IMR-90 (cell line): ENCODE data around the gene GNAI3. TPM values are rescaled to one million over a fixed set of nuclear protein-coding genes. Genes with fewer than 3 reads are reported as not detected.
A peak's percentile ranks its signal among the peaks of the same experiment; 100 is the strongest.

Experiments used
- ATAC-seq: fragments of 200-7000 bp; cut with Tn5 transposase; 2 replicates; pipeline ENCODE4 v1.9.1; 2020; ENCODE audit warnings: low read depth, mild to moderate bottlenecking, moderate library complexity
- BruUV-seq: library from RNA; stranded (reverse); fragments of 400-500 nt; replicated peaks from 2 replicates; lab custom pipeline; 2021; lab: Mats Ljungman, UMichigan
- CTCF ChIA-PET: fragments of 300-600 bp; formaldehyde crosslinking; extraction: SDS; loops from one replicate; lab custom pipeline; 2021; ENCODE audit warnings: antibody characterized with exemption; lab: Yijun Ruan, JAX
- POLR2A ChIA-PET: fragments of 300-600 bp; sonication (Branson Sonifier 250); formaldehyde crosslinking; loops from one replicate; lab custom pipeline; 2022; ENCODE audit warnings: antibody characterized with exemption; ENCODE audit not compliant: unreplicated experiment; lab: Charles Lee
- DNase-seq: peaks from one replicate; pipeline ENCODE4 v3.0.0; 2013
- H2AFZ ChIP-seq: replicated peaks from 2 replicates; pipeline ENCODE3; 2013; ENCODE audit warnings: low read length, mild to moderate bottlenecking; ENCODE audit not compliant: poor library complexity
- H2AK5ac ChIP-seq: 2 replicates; pipeline ENCODE4 v1.6.1; 2013; ENCODE audit warnings: low read depth, low read length, inconsistent platforms
- H2AK9ac ChIP-seq: replicated peaks from 2 replicates; pipeline ENCODE3; 2013; ENCODE audit warnings: mild to moderate bottlenecking, low read depth, low read length, moderate library complexity; ENCODE audit not compliant: poor library complexity
- H2BK120ac ChIP-seq: 2 replicates; pipeline ENCODE4 v1.6.1; 2013; ENCODE audit warnings: low read depth, low read length, inconsistent platforms
- H2BK15ac ChIP-seq: 3 replicates; pipeline ENCODE4 v1.6.1; 2013; ENCODE audit warnings: low read depth, low read length, inconsistent platforms
- H2BK20ac ChIP-seq: 2 replicates; pipeline ENCODE4 v1.6.1; 2013; ENCODE audit warnings: low read depth, mild to moderate bottlenecking, inconsistent platforms, low read length, moderate library complexity
- H2BK5ac ChIP-seq: 2 replicates; pipeline ENCODE4 v1.6.1; 2013; ENCODE audit warnings: mild to moderate bottlenecking, low read depth, low read length, inconsistent platforms; ENCODE audit not compliant: poor library complexity, severe bottlenecking
- H3K14ac ChIP-seq: replicated peaks from 2 replicates; pipeline ENCODE4 v1.6.1; 2013; ENCODE audit warnings: low read depth, low read length, inconsistent platforms
- H3K18ac ChIP-seq: 2 replicates; pipeline ENCODE4 v1.6.1; 2013; ENCODE audit warnings: low read depth, low read length, control low read depth
- H3K23ac ChIP-seq: 2 replicates; pipeline ENCODE4 v1.6.1; 2013; ENCODE audit warnings: low read depth, low read length, inconsistent platforms
- H3K27ac ChIP-seq: 2 replicates; pipeline ENCODE4 v1.5.1; 2013; ENCODE audit warnings: mild to moderate bottlenecking, control low read depth, low read length; ENCODE audit not compliant: insufficient read depth
- H3K27me3 ChIP-seq: 2 replicates; pipeline ENCODE4 v1.6.1; 2013; ENCODE audit warnings: low read length; ENCODE audit not compliant: control insufficient read depth, insufficient read depth
- H3K36me3 ChIP-seq: 2 replicates; pipeline ENCODE4 v1.6.1; 2013; ENCODE audit warnings: low read length, mixed read lengths; ENCODE audit not compliant: control insufficient read depth, insufficient read depth
- H3K4ac ChIP-seq: 2 replicates; pipeline ENCODE4 v1.6.1; 2013; ENCODE audit warnings: low read depth, low read length, inconsistent platforms
- H3K4me1 ChIP-seq: 2 replicates; pipeline ENCODE4 v1.6.1; 2013; ENCODE audit warnings: low read length, mixed read lengths; ENCODE audit not compliant: control insufficient read depth, insufficient read depth
- H3K4me2 ChIP-seq: 2 replicates; pipeline ENCODE4 v1.6.1; 2013; ENCODE audit warnings: low read depth, mild to moderate bottlenecking, control low read depth, low read length, moderate library complexity
- H3K4me3 ChIP-seq: 2 replicates; pipeline ENCODE4 v1.5.1; 2013; ENCODE audit warnings: low read depth, mild to moderate bottlenecking, control low read depth, low read length, moderate library complexity; ENCODE audit not compliant: insufficient read depth
- H3K56ac ChIP-seq: 2 replicates; pipeline ENCODE4 v1.6.1; 2013; ENCODE audit warnings: low read length, inconsistent platforms; ENCODE audit not compliant: insufficient read depth; ENCODE audit errors: extremely low read depth
- H3K79me1 ChIP-seq, 2 experiments: 2 replicates each; pipeline ENCODE4 v1.6.1; 2013; ENCODE audit warnings: low read length in 2 of 2, inconsistent platforms in 1 of 2, low read depth in 1 of 2
- H3K9ac ChIP-seq: 2 replicates; pipeline ENCODE4 v1.6.1; 2013; ENCODE audit warnings: low read depth, low read length, control low read depth
- H3K9me1 ChIP-seq: 2 replicates; pipeline ENCODE4 v1.6.1; 2013; ENCODE audit warnings: low read length, inconsistent platforms; ENCODE audit not compliant: insufficient read depth
- H3K9me3 ChIP-seq: 2 replicates; pipeline ENCODE4 v1.6.1; 2013; ENCODE audit warnings: low read length; ENCODE audit not compliant: control insufficient read depth, insufficient read depth
- H4K20me1 ChIP-seq: 2 replicates; pipeline ENCODE4 v1.6.1; 2013; ENCODE audit warnings: low read length, inconsistent platforms; ENCODE audit not compliant: insufficient read depth
- H4K5ac ChIP-seq: 2 replicates; pipeline ENCODE4 v1.6.1; 2013; ENCODE audit warnings: mild to moderate bottlenecking, low read depth, low read length, control low read depth
- H4K8ac ChIP-seq, 2 experiments: 2 replicates each; pipeline ENCODE4 v1.6.1; 2013; ENCODE audit warnings: low read depth in 2 of 2, low read length in 2 of 2, control low read depth in 1 of 2, inconsistent platforms in 1 of 2
- H4K91ac ChIP-seq: 2 replicates; pipeline ENCODE4 v1.6.1; 2013; ENCODE audit warnings: low read depth, low read length, inconsistent platforms; ENCODE audit not compliant: insufficient read depth
- CTCF ChIP-seq: conservative IDR thresholded peaks from 2 replicates; pipeline ENCODE4 v1.5.1; 2012; ENCODE audit warnings: mild to moderate bottlenecking, low read depth, low read length, improper control_type of control experiment
- MAZ ChIP-seq: IDR thresholded peaks from 2 replicates; pipeline ENCODE4 v1.6.1; 2012; ENCODE audit warnings: low read depth, mild to moderate bottlenecking, low read length, improper control_type of control experiment, moderate library complexity, borderline replicate concordance
- WGBS, 2 experiments: methylation state at CpG; one replicate each; pipeline versions ENCODE4 v1.1.5 to v1.1.7; 2013; ENCODE audit warnings: missing lambda C conversion rate in 2 of 2; ENCODE audit not compliant: insufficient read length in 1 of 2; ENCODE audit errors: extremely low coverage in 2 of 2; 5-methylcytosine and 5-hydroxymethylcytosine counted together
- dilution Hi-C: fragments of 300-500 bp; cut with HindIII; formaldehyde crosslinking; loops from one replicate; pipeline ENCODE4 v1.14.3; 2018; ENCODE audit warnings: low sequenced_read_pairs; ENCODE audit not compliant: unreplicated experiment
- in situ Hi-C: fragments of 300-500 bp; cut with MboI; formaldehyde crosslinking; loops from 3 replicates; pipeline ENCODE4 v1.14.3; 2019; ENCODE audit warnings: low sequenced_read_pairs, inconsistent platforms, mixed read lengths
- intact Hi-C: fragments of 100-400 bp; cut with micrococcal nuclease; formaldehyde crosslinking; loops from 2 replicates; pipeline ENCODE4 v1.10.0; 2022
- polyA plus RNA-seq, 3 experiments: library from polyadenylated mRNA; depleted of rRNA; stranded (reverse); fragments of >200 nt; gene quantifications; 2 replicates each; pipeline ENCODE4 v1.2.3, GENCODE V29; 2012; ENCODE audit warnings: low replicate concordance in 1 of 3
- total RNA-seq: library from RNA; depleted of rRNA; stranded (reverse); fragments of >200 nt; gene quantifications from 2 replicates; pipeline ENCODE4 v1.2.3, GENCODE V29; 2012

The GNAI3 gene
- total and polyA plus RNA-seq, 2 of the 4 experiments (the other 2 are of a cell fraction), result 5.9 to 14.9 TPM

GRCh38 chr1:109655615-109656519, 107.5 kb downstream of the GNAI3 start, which contains the start of gene GSTM4:
Gene GSTM4, plus strand, starts transcription at chr1:109656099. Its CDS starts 291 bp downstream, at chr1:109656390.
- Histone ChIP-seq H2AK5ac (peak within 1 kb of the TSS; percentile 87), H3K56ac (peak within 1 kb of the TSS; percentile 89), H3K27ac (peak within 1 kb of the TSS; percentile 83), H2BK5ac (peak within 1 kb of the TSS; percentile 73), H4K91ac (peak within 1 kb of the TSS; percentile 97), H3K79me1 (peaks cover 0 to 10% of the 10 kb centered on the region in 2 experiments; a peak in 3 of 4 replicates), H2AK9ac (peak within 1 kb of the TSS; percentile 97), H3K4ac (peak within 1 kb of the TSS; percentile 99), H3K9me3 (no peaks in the 10 kb centered on the region), H3K9ac (peak within 1 kb of the TSS; percentile 91), H3K18ac (peak within 1 kb of the TSS; percentile 91), H4K20me1 (no peaks in the 10 kb centered on the region), H3K4me1 (no peaks in the 10 kb centered on the region; the same call in 1 of the 2 replicates), H4K8ac (peak within 1 kb of the TSS; percentile 88 to 99), H3K23ac (peak within 1 kb of the TSS; percentile 97), H2BK15ac (peak within 1 kb of the TSS; percentile 97; the same call in 2 of the 3 replicates), H3K36me3 (peaks cover 11% of the 10 kb centered on the region; the same call in 1 of the 2 replicates), H3K27me3 (0 out of 2 replicates have a peak, but pooled peaks cover 3% of the 10 kb centered on the region), H3K14ac (peak within 1 kb of the TSS; percentile 98), H3K4me2 (peak within 1 kb of the TSS; percentile 92), H4K5ac (peak within 1 kb of the TSS; percentile 88), H3K9me1 (peaks cover 9% of the 10 kb centered on the region), H3K4me3 (peak within 1 kb of the TSS; percentile 87), H2AFZ (peak within 1 kb of the TSS; percentile 100), H2BK20ac (peak within 1 kb of the TSS; percentile 88), H2BK120ac (peak within 1 kb of the TSS; percentile 99)
- 1% methylated on average over 33 of the region's 54 CpGs; no CpG with 5 or more reads in 1 of the 2 experiments for WGBS, 2 experiments
- ChIA-PET POLR2A (interaction anchor here (0.5 kb wide), 1 partner anchor 39 kb away, joined by 3 read pairs; no protein-coding TSS in a partner anchor), CTCF (interaction anchor here (0.6 to 0.8 kb wide), 2 partner anchors 12 to 329 kb away, joined by 3 read pairs; partner anchors contain the start of gene AHCYL1)
- DNase-seq (peak; percentile 61), ATAC-seq (peak; percentile 99)
- in situ Hi-C loops (no loop called here), dilution Hi-C loops (no loop called here), intact Hi-C loops (no loop called here)
- no TSS peak for BruUV-seq
- peak; percentile 30; the same call in 1 of the 2 replicates for TF ChIP-seq MAZ
- TF ChIP-seq CTCF, result no peak
